MM.1S (cell line): ENCODE data around the gene SEPTIN2.

Experiments
- CTCF ChIP-seq: fragments of 300-600 bp; sonication (generic); IDR thresholded peaks from 2 replicates; pipeline ENCODE4 v1.5.1; 2016; ENCODE audit warnings: antibody characterized with exemption, low read length, mixed read lengths
- EZH2 ChIP-seq: fragments of 300-600 bp; sonication (generic); optimal IDR thresholded peaks from 2 replicates; pipeline ENCODE3; 2017; ENCODE audit warnings: low read depth, mild to moderate bottlenecking, antibody characterized with exemption, low read length, mixed read lengths

- no peak for TF ChIP-seq CTCF
- TF ChIP-seq EZH2: no peak
Observed at GRCh38 chr2:241351640-241352031, 35.9 kb downstream of the SEPTIN2 start.
